Measurements from ENCODE around the gene SDK1.

The SDK1 gene

DNA sequence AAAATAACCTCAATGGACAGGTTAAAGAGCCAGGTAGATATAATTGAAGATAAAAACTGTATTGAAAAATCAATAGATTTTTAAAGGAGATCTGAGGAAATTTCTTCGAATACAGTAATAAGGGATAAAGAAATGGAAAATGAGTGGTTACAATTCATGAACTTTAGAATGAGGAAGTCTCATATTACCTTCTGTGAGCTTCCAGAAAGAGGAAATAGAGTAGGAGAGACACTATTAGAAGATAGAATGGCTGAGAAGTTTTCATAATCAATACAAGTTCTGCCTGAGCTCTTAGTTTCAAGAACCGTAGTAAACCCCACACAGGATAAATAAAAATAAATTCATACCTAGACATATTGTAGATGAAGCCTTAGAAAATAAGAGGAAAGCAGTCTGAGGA is 11.5 kb downstream of the SDK1 start:
- no peak overlapping the region for H3K4me3 ChIP-seq (ENCODE audit: low read length)
- DNase-seq (ENCODE audit: low read depth), result no peak
- TF ChIP-seq, protein P1, sequence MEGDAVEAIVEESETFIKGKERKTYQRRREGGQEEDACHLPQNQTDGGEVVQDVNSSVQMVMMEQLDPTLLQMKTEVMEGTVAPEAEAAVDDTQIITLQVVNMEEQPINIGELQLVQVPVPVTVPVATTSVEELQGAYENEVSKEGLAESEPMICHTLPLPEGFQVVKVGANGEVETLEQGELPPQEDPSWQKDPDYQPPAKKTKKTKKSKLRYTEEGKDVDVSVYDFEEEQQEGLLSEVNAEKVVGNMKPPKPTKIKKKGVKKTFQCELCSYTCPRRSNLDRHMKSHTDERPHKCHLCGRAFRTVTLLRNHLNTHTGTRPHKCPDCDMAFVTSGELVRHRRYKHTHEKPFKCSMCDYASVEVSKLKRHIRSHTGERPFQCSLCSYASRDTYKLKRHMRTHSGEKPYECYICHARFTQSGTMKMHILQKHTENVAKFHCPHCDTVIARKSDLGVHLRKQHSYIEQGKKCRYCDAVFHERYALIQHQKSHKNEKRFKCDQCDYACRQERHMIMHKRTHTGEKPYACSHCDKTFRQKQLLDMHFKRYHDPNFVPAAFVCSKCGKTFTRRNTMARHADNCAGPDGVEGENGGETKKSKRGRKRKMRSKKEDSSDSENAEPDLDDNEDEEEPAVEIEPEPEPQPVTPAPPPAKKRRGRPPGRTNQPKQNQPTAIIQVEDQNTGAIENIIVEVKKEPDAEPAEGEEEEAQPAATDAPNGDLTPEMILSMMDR (conservative IDR thresholded peaks at IDR 0.05; ENCODE audit: low read length), result no peak

DNA sequence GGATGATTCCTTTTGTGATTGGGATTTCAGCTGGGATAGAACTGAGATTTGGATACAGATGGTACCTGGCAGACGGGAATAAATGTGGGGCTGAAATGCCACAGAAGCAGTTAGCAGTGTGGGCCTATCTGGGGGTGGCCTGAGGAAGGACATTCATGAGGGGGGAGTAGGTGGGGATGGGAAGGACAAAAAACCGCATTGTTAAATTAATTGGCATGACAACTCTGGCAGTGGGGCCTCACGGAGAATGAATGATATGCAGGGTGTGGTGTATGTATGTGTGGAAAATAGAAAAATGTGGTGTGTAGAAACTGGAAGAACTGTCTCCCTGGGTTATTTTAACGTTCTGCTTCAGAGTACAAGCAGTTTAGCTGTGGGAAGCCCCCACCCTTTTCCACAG is 17.8 kb downstream of the SDK1 start:
- no peak overlapping the region for H3K4me3 ChIP-seq (ENCODE audit: low read length)
- no peak for DNase-seq (ENCODE audit: low read depth)
- TF ChIP-seq, protein P1 (conservative IDR thresholded peaks at IDR 0.05; ENCODE audit: low read length), result no peak

DNA sequence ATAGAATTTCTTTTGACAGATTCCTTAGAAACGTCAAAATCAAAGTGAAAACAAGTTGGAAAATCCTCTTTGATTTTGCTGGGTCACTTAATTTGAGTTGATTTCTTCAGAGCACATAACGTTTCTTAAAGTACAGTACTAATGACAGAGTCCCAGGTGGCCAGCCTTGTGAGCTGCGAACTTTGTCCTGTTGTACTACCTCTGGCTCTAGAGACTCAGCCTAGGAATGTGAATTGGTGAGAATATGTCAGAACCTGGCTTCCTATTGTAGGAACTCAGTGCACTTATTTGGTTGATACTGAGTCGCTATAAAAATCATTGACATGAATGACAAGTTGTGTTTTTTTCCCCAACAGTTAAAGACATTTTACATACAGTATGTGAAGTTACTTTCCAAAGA is 20.2 kb downstream of the SDK1 start:
- no peak overlapping the region for H3K4me3 ChIP-seq (ENCODE audit: low read length)
- no peak for DNase-seq (ENCODE audit: low read depth)
- TF ChIP-seq, protein P1 (conservative IDR thresholded peaks at IDR 0.05; ENCODE audit: low read length), result no peak

DNA sequence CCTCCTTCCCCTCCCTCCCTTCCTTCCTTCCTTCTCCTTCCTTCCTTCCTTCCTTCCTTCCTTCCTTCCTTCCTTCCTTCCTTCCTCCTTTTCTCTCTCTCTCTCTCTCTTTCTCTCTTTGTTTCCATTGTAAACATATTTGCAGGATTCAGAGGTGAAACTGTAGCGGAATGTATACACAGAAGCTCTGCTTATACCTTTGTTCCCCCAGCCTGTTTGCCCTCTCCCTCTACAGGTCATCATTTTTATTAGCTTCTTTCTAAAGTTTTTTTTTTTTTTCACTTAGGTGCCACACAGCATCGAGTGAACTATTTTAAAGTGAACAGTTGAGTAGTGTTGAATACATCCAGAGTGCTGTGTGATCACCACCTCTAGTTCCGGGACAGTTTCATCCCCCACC is 20.7 kb downstream of the SDK1 start:
- TF ChIP-seq, protein P1 (conservative IDR thresholded peaks at IDR 0.05; ENCODE audit: low read length), result no peak
- H3K4me3 ChIP-seq (ENCODE audit: low read length), result no peak overlapping the region

DNA sequence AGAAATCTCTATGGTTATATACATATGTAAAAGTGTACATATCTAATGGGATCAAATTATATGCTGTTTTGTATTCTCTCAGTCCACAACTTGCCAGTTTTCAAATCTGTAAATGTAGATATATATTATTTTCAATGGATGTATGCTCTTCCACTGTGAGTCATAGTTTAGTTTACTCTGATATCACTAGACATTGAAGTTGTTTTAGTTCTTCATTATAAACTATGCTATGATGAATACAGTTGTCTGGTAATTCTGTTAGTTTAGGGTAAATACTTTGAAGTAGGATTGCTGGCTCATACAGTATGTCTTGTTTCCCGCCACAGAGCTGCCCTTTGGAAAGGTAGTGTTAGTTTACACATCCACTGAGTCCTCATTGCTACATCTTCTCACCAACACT is 25.2 kb downstream of the SDK1 start:
- no peak for DNase-seq (ENCODE audit: low read depth)
- H3K4me3 ChIP-seq (ENCODE audit: low read length), result no peak overlapping the region
- TF ChIP-seq, protein P1 (conservative IDR thresholded peaks at IDR 0.05; ENCODE audit: low read length), result no peak

More for the DNA sequence above, 20.7 kb downstream of the SDK1 start:
- no peak for DNase-seq (ENCODE audit: low read depth)

DNA sequence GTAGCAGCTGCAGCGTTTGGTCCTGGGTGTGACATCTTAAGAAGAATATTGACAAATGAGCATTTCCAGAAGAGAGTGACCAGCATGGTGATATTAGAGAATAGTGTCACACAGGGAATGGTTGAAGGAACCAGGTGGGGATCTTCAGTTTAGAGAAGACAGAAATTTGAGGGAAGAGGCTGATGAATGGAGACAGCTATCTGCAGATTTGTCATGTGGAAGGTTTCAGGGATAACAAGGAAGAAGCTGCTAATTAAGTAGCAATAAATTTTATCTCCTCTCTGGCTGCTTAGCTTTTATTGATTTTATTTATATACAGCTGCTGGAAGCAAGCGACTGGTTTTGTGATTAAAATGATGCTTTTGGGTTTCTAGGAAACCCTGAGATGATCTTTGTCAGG is 26.0 kb downstream of the SDK1 start:
- H3K4me3 ChIP-seq (ENCODE audit: low read length), result no peak overlapping the region
- DNase-seq (ENCODE audit: low read depth), result no peak
- TF ChIP-seq, protein P1 (conservative IDR thresholded peaks at IDR 0.05; ENCODE audit: low read length), result no peak

DNA sequence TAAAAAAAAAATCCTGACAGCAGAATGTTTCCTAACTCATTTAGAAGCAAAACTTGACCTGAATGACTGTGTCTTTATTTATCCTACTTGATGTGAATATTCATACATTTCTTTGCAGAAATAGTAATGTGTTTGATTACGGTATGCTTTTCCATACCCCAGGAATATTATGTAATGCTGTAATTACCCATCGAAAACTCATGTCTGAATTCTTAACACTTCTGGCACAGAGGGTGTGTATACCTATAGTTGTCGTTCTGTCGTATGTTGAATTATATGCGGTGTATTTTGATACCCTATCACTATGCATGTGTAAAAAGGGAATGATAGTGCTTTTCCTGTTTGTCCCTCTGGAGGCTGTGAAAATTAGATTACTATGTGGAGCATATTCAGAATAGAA is 26.6 kb downstream of the SDK1 start:
- TF ChIP-seq, protein P1 (conservative IDR thresholded peaks at IDR 0.05; ENCODE audit: low read length), result no peak
- H3K4me3 ChIP-seq (ENCODE audit: low read length), result no peak overlapping the region
- DNase-seq (ENCODE audit: low read depth), result no peak

Measured in AG10803 (cell line).